Measurements from ENCODE around the gene SLC7A11. TPM values are rescaled to one million over a fixed set of nuclear protein-coding genes. Genes with fewer than 3 reads are reported as not detected.

SLC7A11 gene
- total and polyA plus RNA-seq, 2 donors, result 0.46 to 1.2 TPM

DNA sequence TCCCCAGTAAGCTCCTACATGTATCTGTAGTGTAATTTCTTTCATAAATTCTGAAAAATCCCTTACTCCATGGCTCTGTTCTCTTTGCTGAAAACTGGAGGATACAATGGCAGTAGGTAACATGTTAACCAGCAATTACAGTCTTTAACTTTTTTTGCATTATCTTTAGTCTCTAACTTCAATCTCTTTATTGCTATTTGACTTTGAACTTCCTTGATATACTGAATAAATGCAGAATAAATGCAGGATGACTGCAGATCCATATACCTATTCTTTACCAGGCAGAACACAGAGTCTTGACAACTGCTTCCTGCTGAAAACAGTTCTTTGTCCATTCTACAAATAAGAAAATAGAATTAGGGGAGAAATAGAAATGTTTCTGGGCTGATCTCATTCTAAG lies 101.3 kb downstream of the SLC7A11 start:
- no peak overlapping the region for H3K4me3 ChIP-seq (ENCODE audit: low read depth, low read length)
- H3K27ac ChIP-seq (ENCODE audit: low read depth), result no peak overlapping the region
- no peak for DNase-seq (ENCODE audit: extremely low spot score)
- no peaks in the 10 kb centered on the region for H3K4me1 ChIP-seq (ENCODE audit: insufficient read depth)
- H3K36me3 ChIP-seq (ENCODE audit: insufficient read depth), result no peaks in the 10 kb centered on the region

DNA sequence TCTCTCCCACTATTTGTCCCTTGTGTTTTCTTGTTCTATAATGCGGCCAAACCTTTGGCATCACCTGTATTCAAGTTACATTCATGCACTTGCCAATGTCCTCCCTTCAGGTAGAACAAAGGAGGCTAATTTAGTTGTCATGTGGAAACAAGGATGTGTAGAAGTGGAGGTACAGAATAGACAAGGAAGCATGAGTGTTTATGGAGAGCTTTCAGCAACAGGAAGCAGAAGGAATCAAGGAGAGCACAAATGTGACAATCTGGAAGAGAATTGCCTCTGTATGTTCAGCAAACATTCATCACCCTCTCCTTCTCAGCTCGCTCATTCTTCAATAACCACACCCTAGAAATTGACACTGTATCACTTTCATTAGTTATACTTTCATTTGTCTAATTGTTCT lies 103.4 kb downstream of the SLC7A11 start:
- H3K36me3 ChIP-seq (ENCODE audit: insufficient read depth), result no peaks in the 10 kb centered on the region
- H3K4me1 ChIP-seq (ENCODE audit: insufficient read depth), result no peaks in the 10 kb centered on the region
- WGBS, result 87% methylated on average over 2 of the region's 2 CpGs
- H3K4me3 ChIP-seq (ENCODE audit: low read depth, low read length), result no peak overlapping the region
- DNase-seq (ENCODE audit: extremely low spot score), result no peak
- H3K27ac ChIP-seq (ENCODE audit: low read depth), result no peak overlapping the region

DNA sequence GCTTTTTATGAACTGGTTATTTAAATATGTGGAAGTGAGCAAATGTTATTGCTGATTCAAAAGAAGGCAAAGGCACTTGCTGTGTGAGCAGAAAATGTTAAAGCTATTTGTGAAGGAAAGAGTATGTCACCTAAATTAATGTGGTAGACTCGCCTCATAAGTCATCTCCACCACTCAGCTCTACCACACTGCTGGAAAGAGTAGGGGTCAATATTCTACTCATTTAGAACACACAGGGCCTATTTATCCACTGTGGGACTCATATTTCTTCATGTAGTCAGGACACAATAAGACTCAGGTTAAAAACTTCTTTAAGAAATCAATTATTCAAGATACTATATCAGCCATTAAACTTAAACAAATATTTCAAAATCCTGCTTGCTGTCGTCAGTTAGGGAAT lies 106.5 kb downstream of the SLC7A11 start:
- Histone ChIP-seq H3K4me1 (ENCODE audit: insufficient read depth) (no peaks in the 10 kb centered on the region), H3K27ac (ENCODE audit: low read depth) (no peak overlapping the region), H3K36me3 (ENCODE audit: insufficient read depth) (no peaks in the 10 kb centered on the region), H3K4me3 (ENCODE audit: low read depth, low read length) (no peak overlapping the region)
- DNase-seq (ENCODE audit: extremely low spot score), result no peak
- 59% methylated on average over 2 of the region's 2 CpGs for WGBS

DNA sequence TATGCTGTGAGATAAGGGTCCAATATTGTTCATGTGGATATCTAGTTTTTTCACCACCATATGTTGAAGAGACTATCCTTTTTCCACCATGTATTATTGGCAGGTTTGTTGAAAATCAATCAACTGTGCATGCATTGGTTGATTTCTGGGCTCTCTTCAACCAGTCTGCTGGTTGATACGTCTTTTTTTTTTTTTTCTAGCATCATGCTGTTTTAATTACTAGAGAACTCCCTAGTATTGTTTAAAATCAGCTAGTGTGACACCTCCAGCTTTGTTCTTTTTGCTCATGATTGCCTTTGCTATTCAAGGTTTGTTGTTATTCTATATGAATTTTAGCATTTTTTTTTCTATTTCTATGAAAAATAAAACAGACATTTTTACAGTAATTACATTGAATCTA lies 123.9 kb downstream of the SLC7A11 start:
- H3K4me3 ChIP-seq (ENCODE audit: low read depth, low read length), result no peak overlapping the region
- no peaks in the 10 kb centered on the region for H3K36me3 ChIP-seq (ENCODE audit: insufficient read depth)
- H3K4me1 ChIP-seq (ENCODE audit: insufficient read depth), result no peaks in the 10 kb centered on the region
- WGBS, result 87% methylated on average over 1 of the region's 1 CpG
- no peak overlapping the region for H3K27ac ChIP-seq (ENCODE audit: low read depth)
- no peak for DNase-seq (ENCODE audit: extremely low spot score)

DNA sequence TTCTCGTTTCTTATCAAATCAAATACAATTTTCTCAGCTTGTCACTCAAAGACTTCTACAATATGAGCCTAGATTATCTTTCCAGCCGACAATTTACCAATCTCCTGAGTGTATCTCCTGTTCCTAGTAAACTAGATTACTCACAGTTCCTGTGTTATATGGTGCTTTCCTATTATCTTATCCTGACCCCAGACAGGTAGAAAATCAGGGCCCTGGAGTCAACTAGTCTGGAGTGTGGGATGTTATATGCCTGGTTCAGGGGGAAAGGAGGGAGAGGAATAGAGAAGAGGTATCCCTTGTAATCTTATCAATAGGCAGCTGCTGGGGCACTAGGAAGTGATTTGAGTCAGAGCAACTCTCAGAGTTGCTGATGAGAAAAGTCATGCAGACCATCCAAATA lies 127.1 kb downstream of the SLC7A11 start:
- Histone ChIP-seq H3K36me3 (ENCODE audit: insufficient read depth) (no peaks in the 10 kb centered on the region), H3K4me3 (ENCODE audit: low read depth, low read length) (no peak overlapping the region), H3K27ac (ENCODE audit: low read depth) (no peak overlapping the region), H3K4me1 (ENCODE audit: insufficient read depth) (no peaks in the 10 kb centered on the region)
- DNase-seq (ENCODE audit: extremely low spot score), result no peak
- 65% methylated on average over 2 of the region's 2 CpGs for WGBS

DNA sequence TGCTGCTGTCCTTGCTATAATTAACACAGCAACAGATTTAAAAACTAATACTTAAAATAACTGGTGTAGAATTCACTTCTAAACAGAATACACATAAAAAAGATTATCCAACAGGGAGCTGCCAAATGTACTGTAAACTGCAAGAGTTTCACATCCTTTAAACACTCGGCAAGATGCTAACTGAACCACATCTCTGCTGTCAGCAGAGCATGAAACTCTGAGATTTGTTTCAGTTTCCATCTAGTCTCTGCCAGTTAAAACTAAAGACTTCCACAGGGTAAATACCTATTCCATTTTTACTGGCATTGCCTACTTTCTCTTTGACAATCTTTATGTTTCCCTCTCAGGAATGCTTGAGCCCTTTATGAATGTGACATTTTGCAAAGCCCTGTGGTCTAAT lies 127.7 kb downstream of the SLC7A11 start:
- Histone ChIP-seq H3K36me3 (ENCODE audit: insufficient read depth) (no peaks in the 10 kb centered on the region), H3K27ac (ENCODE audit: low read depth) (no peak overlapping the region), H3K4me1 (ENCODE audit: insufficient read depth) (no peaks in the 10 kb centered on the region), H3K4me3 (ENCODE audit: low read depth, low read length) (no peak overlapping the region)
- 9% methylated on average over 1 of the region's 1 CpG for WGBS
- DNase-seq (ENCODE audit: extremely low spot score), result no peak
